Measurements from ENCODE around the gene CADPS2. TPM values are rescaled to one million over a fixed set of nuclear protein-coding genes. Genes with fewer than 3 reads are reported as not detected.

CADPS2 gene
- total and polyA plus RNA-seq, 12 donors: 14.6 to 103 (median 39.4) TPM

GRCh38 chr7:122314284-122314683, 572.0 kb downstream of the CADPS2 start:
- H3K27ac ChIP-seq: no peak overlapping the region
- 27 to 42% (median 32%) methylated on average over 4 of the region's 4 CpGs for WGBS, 4 donors
- H3K36me3 ChIP-seq (replicated peaks in 1 of 2): no peaks in the 10 kb centered on the region
- intact Hi-C loops (cut with DNase I): no loop called here
- peaks cover 8 to 19% of the 10 kb centered on the region in 2 donors for H3K4me1 ChIP-seq (replicated peaks in 1 of 2)
- no peak for DNase-seq
- no peak overlapping the region for H3K4me3 ChIP-seq
- TF ChIP-seq POLR2A (IDR thresholded peaks at IDR 0.05) (no peak), CTCF (IDR thresholded peaks at IDR 0.05) (no peak)
- peaks cover 79% of the 10 kb centered on the region for H3K27me3 ChIP-seq
- no peaks in the 10 kb centered on the region for H3K9me3 ChIP-seq (replicated peaks in 1 of 3)

- no peak for DNase-seq
- Histone ChIP-seq H3K27ac (no peak overlapping the region), H3K4me3 (no peak overlapping the region), H3K4me1 (replicated peaks in 1 of 2) (peaks cover 8 to 19% of the 10 kb centered on the region in 2 donors), H3K27me3 (peaks cover 93% of the 10 kb centered on the region), H3K9me3 (replicated peaks in 1 of 3) (no peaks in the 10 kb centered on the region), H3K36me3 (replicated peaks in 1 of 2) (no peaks in the 10 kb centered on the region)
- TF ChIP-seq CTCF (IDR thresholded peaks at IDR 0.05) (no peak), POLR2A (IDR thresholded peaks at IDR 0.05) (no peak)
- 17 to 43% (median 29%) methylated on average over 3 of the region's 3 CpGs for WGBS, 4 donors
- intact Hi-C loops (cut with DNase I): no loop called here
These were observed 573.5 kb downstream of the CADPS2 start for GRCh38 chr7:122312789-122313188.

- no peak for TF ChIP-seq POLR2A (IDR thresholded peaks at IDR 0.05)
- no peak for TF ChIP-seq CTCF (IDR thresholded peaks at IDR 0.05)
- Histone ChIP-seq H3K27me3 (peaks cover 100% of the 10 kb centered on the region), H3K36me3 (replicated peaks in 1 of 2) (no peaks in the 10 kb centered on the region), H3K9me3 (replicated peaks in 1 of 3) (no peaks in the 10 kb centered on the region), H3K4me1 (replicated peaks in 1 of 2) (peaks cover 8 to 15% of the 10 kb centered on the region in 2 donors), H3K27ac (no peak overlapping the region), H3K4me3 (no peak overlapping the region)
- no peak for DNase-seq
- intact Hi-C loops (cut with DNase I): no loop called here
- WGBS, 4 donors: 16 to 20% (median 17%) methylated on average over 33 to 34 of the region's 34 CpGs
These were observed 574.4 kb downstream of the CADPS2 start for GRCh38 chr7:122311734-122312450.

GRCh38 chr7:122311050-122311700, 575.1 kb downstream of the CADPS2 start:
- DNase-seq: no peak
- peak overlapping the region in 1 of 4 donors; percentile 64 for H3K4me3 ChIP-seq
- peaks cover 8 to 14% of the 10 kb centered on the region in 2 donors for H3K4me1 ChIP-seq (replicated peaks in 1 of 2)
- WGBS, 4 donors: 57 to 70% (median 58%) methylated on average over 12 of the region's 12 CpGs
- peaks cover 100% of the 10 kb centered on the region for H3K27me3 ChIP-seq
- H3K9me3 ChIP-seq (replicated peaks in 1 of 3): no peaks in the 10 kb centered on the region
- no peak for TF ChIP-seq POLR2A (IDR thresholded peaks at IDR 0.05)
- TF ChIP-seq CTCF (IDR thresholded peaks at IDR 0.05): no peak
- no peak overlapping the region for H3K27ac ChIP-seq
- no peaks in the 10 kb centered on the region for H3K36me3 ChIP-seq (replicated peaks in 1 of 2)
- intact Hi-C loops (cut with DNase I): no loop called here
